Trophoblast cell (in vitro differentiated cells and primary cell): ENCODE results near the gene C11orf86. TPM values are rescaled to one million over a fixed set of nuclear protein-coding genes. Genes with fewer than 3 reads are reported as not detected.

Source experiments
- DNase-seq, 2 donors: peaks; one replicate each; pipeline ENCODE4 v3.0.0-alpha.2; 2016
- H2AFZ ChIP-seq: 2 replicates; pipeline ENCODE4 v1.6.1; 2013; ENCODE audit warnings: low read length, moderate library complexity, mild to moderate bottlenecking; ENCODE audit not compliant: insufficient read depth, poor library complexity
- H2AK5ac ChIP-seq: 2 replicates; pipeline ENCODE4 v1.6.1; 2013; ENCODE audit warnings: mild to moderate bottlenecking, low read length
- H2BK120ac ChIP-seq: 2 replicates; pipeline ENCODE4 v1.6.1; 2013; ENCODE audit warnings: low read length, mild to moderate bottlenecking, moderate library complexity; ENCODE audit not compliant: insufficient read depth, poor library complexity
- H2BK12ac ChIP-seq: 2 replicates; pipeline ENCODE4 v1.6.1; 2013; ENCODE audit warnings: mild to moderate bottlenecking, low read length, moderate library complexity
- H2BK5ac ChIP-seq: 2 replicates; pipeline ENCODE4 v1.6.1; 2013; ENCODE audit warnings: low read length, low read depth, moderate library complexity, mild to moderate bottlenecking; ENCODE audit not compliant: poor library complexity
- H3K14ac ChIP-seq: 2 replicates; pipeline ENCODE4 v1.6.1; 2013; ENCODE audit warnings: mild to moderate bottlenecking, low read length
- H3K18ac ChIP-seq: 2 replicates; pipeline ENCODE4 v1.6.1; 2013; ENCODE audit warnings: mild to moderate bottlenecking, low read length
- H3K23ac ChIP-seq: 2 replicates; pipeline ENCODE4 v1.6.1; 2013; ENCODE audit warnings: low read length
- H3K27ac ChIP-seq: 2 replicates; pipeline ENCODE4 v1.5.1; 2013; ENCODE audit warnings: low read depth, mild to moderate bottlenecking, inconsistent platforms, low read length, moderate library complexity
- H3K27me3 ChIP-seq: 2 replicates; pipeline ENCODE4 v1.6.1; 2013; ENCODE audit warnings: inconsistent platforms, mild to moderate bottlenecking, low read length, moderate library complexity; ENCODE audit not compliant: insufficient read depth
- H3K36me3 ChIP-seq, 2 experiments: 1 replicate in 1 of 2; 2 replicates in 1 of 2; pipeline ENCODE4 v1.6.1; 2013; ENCODE audit warnings: low read length in 2 of 2, mild to moderate bottlenecking in 2 of 2, moderate library complexity in 1 of 2; ENCODE audit not compliant: insufficient read depth in 2 of 2, control insufficient read depth in 1 of 2
- H3K4ac ChIP-seq: 2 replicates; pipeline ENCODE4 v1.6.1; 2013; ENCODE audit warnings: low read depth, mild to moderate bottlenecking, low read length, moderate library complexity
- H3K4me1 ChIP-seq, 2 experiments: 1 replicate in 1 of 2; 2 replicates in 1 of 2; pipeline ENCODE4 v1.6.1; 2013; ENCODE audit warnings: low read length in 2 of 2, mild to moderate bottlenecking in 2 of 2, moderate library complexity in 1 of 2; ENCODE audit not compliant: insufficient read depth in 2 of 2, control insufficient read depth in 1 of 2
- H3K4me2 ChIP-seq: 2 replicates; pipeline ENCODE4 v1.6.1; 2013; ENCODE audit warnings: inconsistent platforms, mild to moderate bottlenecking, low read length, moderate library complexity
- H3K4me3 ChIP-seq: 2 replicates; pipeline ENCODE4 v1.5.1; 2013; ENCODE audit warnings: mild to moderate bottlenecking, low read depth, low read length, inconsistent platforms
- H3K79me1 ChIP-seq: one replicate; pipeline ENCODE4 v1.6.1; 2013; ENCODE audit warnings: low read length
- H3K79me2 ChIP-seq: 2 replicates; pipeline ENCODE4 v1.6.1; 2013; ENCODE audit warnings: low read length, mild to moderate bottlenecking; ENCODE audit not compliant: control insufficient read depth, insufficient read depth, poor library complexity
- H3K9ac ChIP-seq: 2 replicates; pipeline ENCODE4 v1.6.1; 2013; ENCODE audit warnings: mild to moderate bottlenecking, low read length
- H3K9me3 ChIP-seq: 2 replicates; pipeline ENCODE4 v1.6.1; 2013; ENCODE audit warnings: low read depth, mild to moderate bottlenecking, control low read depth, inconsistent platforms, low read length; ENCODE audit not compliant: insufficient read depth
- H4K12ac ChIP-seq: 2 replicates; pipeline ENCODE4 v1.6.1; 2013; ENCODE audit warnings: low read depth, mild to moderate bottlenecking, low read length, moderate library complexity
- H4K8ac ChIP-seq: 2 replicates; pipeline ENCODE4 v1.6.1; 2013; ENCODE audit warnings: low read depth, mild to moderate bottlenecking, low read length, moderate library complexity
- H4K91ac ChIP-seq: one replicate; pipeline ENCODE4 v1.6.1; 2013; ENCODE audit warnings: low read depth, mild to moderate bottlenecking, low read length, moderate library complexity
- WGBS: extraction: QIAGEN DNeasy Blood & Tissue Kit; methylation state at CpG from one replicate; pipeline ENCODE4 v1.1.7; 2013; ENCODE audit warnings: missing lambda C conversion rate; ENCODE audit not compliant: insufficient read length, insufficient coverage; ENCODE audit errors: extremely low coverage; 5-methylcytosine and 5-hydroxymethylcytosine counted together
- polyA plus RNA-seq: library from polyadenylated mRNA; stranded (reverse); fragments of 200-250 nt; gene quantifications from 2 replicates; pipeline ENCODE4 v1.2.3, GENCODE V29; 2013

The C11orf86 gene, protein sequence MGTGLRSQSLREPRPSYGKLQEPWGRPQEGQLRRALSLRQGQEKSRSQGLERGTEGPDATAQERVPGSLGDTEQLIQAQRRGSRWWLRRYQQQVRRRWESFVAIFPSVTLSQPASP
- polyA plus RNA-seq = not detected in 2 replicates

DNA sequence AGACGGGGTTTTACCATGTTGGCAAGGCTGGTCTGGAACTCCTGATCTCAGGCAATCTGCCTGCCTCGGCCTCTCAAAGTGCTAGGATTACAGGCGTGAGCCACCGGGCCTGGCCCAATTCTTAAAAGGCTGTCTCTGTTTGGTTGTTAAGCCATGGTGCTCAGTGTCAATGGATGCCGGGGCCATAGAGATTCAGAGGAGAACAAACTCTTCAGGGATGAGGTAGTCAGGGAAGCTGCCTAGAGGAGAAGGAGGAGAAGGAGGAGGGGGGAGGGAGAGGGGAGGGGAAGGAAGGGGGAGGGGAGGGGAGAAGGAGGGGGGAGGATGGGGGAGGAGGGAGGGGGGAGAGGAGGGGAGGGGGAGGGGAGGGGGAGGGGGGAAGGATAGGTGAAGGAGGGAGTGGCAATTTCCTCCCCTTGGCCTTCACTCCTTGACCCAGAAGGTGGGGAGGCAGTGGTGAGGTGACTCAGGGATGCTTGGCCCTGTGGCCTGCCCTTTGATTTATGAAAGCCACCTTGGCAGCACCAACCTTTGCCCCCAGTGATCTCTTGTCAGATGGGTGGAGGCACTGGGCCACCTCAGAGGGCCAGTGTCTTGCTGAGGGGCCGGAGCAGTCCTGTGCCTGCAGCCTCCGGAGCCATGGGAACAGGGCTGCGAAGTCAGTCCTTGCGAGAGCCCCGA lies at the start of gene C11orf86:
Gene C11orf86 (plus strand): TSS at position 581 of the 681 bp plus-strand sequence. CDS start 59 bp downstream, at position 640.
- H3K4me2 ChIP-seq = no peak within 1 kb of the TSS
- H3K9me3 ChIP-seq = peaks cover 3% of the 10 kb centered on the region
- no peaks in the 10 kb centered on the region for H3K79me1 ChIP-seq
- no peaks in the 10 kb centered on the region for H3K27me3 ChIP-seq
- H3K4ac ChIP-seq = no peak within 1 kb of the TSS
- no peak within 1 kb of the TSS for H3K4me3 ChIP-seq
- no peak within 1 kb of the TSS for H2BK120ac ChIP-seq
- H3K23ac ChIP-seq = no peak within 1 kb of the TSS
- no peak within 1 kb of the TSS for H2BK12ac ChIP-seq
- H3K79me2 ChIP-seq = no peaks in the 10 kb centered on the region
- H3K36me3 ChIP-seq = no peaks in the 10 kb centered on the region
- DNase-seq = no peak
- H4K12ac ChIP-seq = no peak within 1 kb of the TSS
- H2AK5ac ChIP-seq = peak within 1 kb of the TSS; percentile 44
- H4K8ac ChIP-seq = no peak within 1 kb of the TSS
- H2AFZ ChIP-seq = no peak within 1 kb of the TSS
- H4K91ac ChIP-seq = no peak within 1 kb of the TSS
- no peak within 1 kb of the TSS for H3K18ac ChIP-seq
- H3K27ac ChIP-seq = no peak within 1 kb of the TSS
- no CpG with 5 or more reads among the region's 10 CpGs for WGBS
- H3K14ac ChIP-seq = no peak within 1 kb of the TSS
- no peak within 1 kb of the TSS for H2BK5ac ChIP-seq
- H3K4me1 ChIP-seq = peaks cover 3% of the 10 kb centered on the region in 2 experiments
- H3K9ac ChIP-seq = no peak within 1 kb of the TSS

DNA sequence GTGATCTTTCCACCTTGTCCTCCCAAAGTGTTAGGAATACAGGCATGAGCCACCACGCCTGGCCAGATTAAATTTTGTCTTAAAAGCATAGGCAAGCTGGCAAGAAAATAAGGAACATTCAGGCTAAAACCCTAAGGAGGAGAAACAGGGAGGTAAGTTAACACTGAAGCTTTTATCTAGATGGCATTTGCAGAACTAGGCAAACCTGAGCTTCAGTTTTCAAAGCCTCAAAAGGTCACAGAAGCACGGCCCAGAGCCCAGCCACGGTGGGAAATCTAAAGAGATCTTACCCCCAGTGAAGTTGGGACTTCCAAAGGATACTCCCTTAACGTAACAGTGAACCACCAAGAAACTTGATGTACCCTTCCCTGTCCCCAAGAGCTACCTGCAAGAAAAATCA lies 45.4 kb upstream of the C11orf86 start:
- Histone ChIP-seq H2AFZ (no peak overlapping the region), H4K12ac (no peak overlapping the region), H3K23ac (no peak overlapping the region), H3K9me3 (no peaks in the 10 kb centered on the region), H3K4me2 (no peak overlapping the region), H3K4me1 (peaks cover 0 to 5% of the 10 kb centered on the region in 2 experiments), H3K14ac (no peak overlapping the region), H3K79me1 (no peaks in the 10 kb centered on the region), H3K4ac (no peak overlapping the region), H3K36me3 (no peaks in the 10 kb centered on the region), H4K8ac (no peak overlapping the region), H2BK5ac (no peak overlapping the region), H3K79me2 (no peaks in the 10 kb centered on the region), H2BK120ac (no peak overlapping the region), H3K9ac (no peak overlapping the region), H2BK12ac (no peak overlapping the region), H3K18ac (no peak overlapping the region), H3K27me3 (no peaks in the 10 kb centered on the region), H3K27ac (no peak overlapping the region), H4K91ac (no peak overlapping the region), H3K4me3 (no peak overlapping the region), H2AK5ac (no peak overlapping the region)
- no CpG with 5 or more reads among the region's 4 CpGs for WGBS
- DNase-seq = no peak

DNA sequence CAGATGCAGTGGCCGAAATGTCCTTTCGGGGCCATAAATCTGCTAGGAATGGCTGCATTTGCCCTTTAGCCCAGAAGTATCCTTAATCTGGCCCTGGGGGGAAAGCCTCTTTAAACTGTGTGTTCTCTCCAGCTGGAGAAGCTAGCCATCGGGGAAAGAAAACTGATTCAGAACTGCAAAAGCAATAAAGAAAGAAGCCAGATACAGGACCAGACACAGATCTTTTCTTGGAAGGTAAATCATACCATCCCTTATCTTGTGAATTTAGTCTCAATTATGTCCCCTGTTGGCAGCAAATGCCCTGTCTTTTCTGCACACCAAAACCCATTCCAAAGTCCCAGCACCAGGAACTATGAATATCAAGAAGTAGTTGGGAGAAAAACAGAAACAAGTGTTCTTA lies 42.6 kb upstream of the C11orf86 start:
- Histone ChIP-seq H4K8ac (no peak overlapping the region), H2AFZ (no peak overlapping the region), H3K23ac (no peak overlapping the region), H3K4ac (no peak overlapping the region), H3K4me1 (peaks cover 2 to 5% of the 10 kb centered on the region in 2 experiments), H3K27ac (no peak overlapping the region), H3K27me3 (no peaks in the 10 kb centered on the region), H2BK5ac (no peak overlapping the region), H4K91ac (no peak overlapping the region), H3K4me3 (no peak overlapping the region), H3K18ac (no peak overlapping the region), H3K79me2 (no peaks in the 10 kb centered on the region), H4K12ac (no peak overlapping the region), H2AK5ac (no peak overlapping the region), H3K14ac (no peak overlapping the region), H3K79me1 (no peaks in the 10 kb centered on the region), H2BK12ac (no peak overlapping the region), H3K36me3 (no peaks in the 10 kb centered on the region), H3K9me3 (no peaks in the 10 kb centered on the region), H2BK120ac (no peak overlapping the region), H3K4me2 (no peak overlapping the region), H3K9ac (no peak overlapping the region)
- DNase-seq = no peak
- no CpG with 5 or more reads among the region's 3 CpGs for WGBS

DNA sequence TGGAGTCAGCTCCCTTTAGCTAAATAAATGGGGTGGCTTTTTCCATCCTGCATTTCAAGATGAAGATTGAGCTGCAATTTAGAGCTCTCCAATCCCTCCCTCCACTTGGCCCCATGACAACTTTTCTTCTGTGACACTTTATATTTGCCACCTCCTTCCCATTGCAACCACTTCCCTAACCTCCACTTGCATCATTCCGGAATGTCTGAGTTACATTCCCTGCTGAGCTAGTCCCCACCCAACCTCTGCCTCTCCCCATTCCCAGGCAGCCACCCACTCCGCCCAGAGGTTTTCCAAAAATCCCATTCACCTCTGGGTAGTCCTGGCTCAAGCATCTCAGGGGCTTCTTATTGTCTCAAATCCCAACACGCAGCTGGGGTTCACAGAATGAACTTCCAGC lies 41.6 kb upstream of the C11orf86 start:
- Histone ChIP-seq H2AFZ (no peak overlapping the region), H3K18ac (no peak overlapping the region), H4K91ac (no peak overlapping the region), H3K4me2 (no peak overlapping the region), H3K9ac (no peak overlapping the region), H3K79me1 (no peaks in the 10 kb centered on the region), H3K27me3 (no peaks in the 10 kb centered on the region), H2BK5ac (no peak overlapping the region), H3K14ac (no peak overlapping the region), H3K9me3 (no peaks in the 10 kb centered on the region), H4K12ac (no peak overlapping the region), H3K36me3 (no peaks in the 10 kb centered on the region), H3K4me1 (peaks cover 2 to 5% of the 10 kb centered on the region in 2 experiments), H2AK5ac (no peak overlapping the region), H2BK12ac (no peak overlapping the region), H3K4ac (no peak overlapping the region), H3K23ac (no peak overlapping the region), H3K4me3 (no peak overlapping the region), H3K27ac (no peak overlapping the region), H4K8ac (no peak overlapping the region), H3K79me2 (no peaks in the 10 kb centered on the region), H2BK120ac (no peak overlapping the region)
- peak; percentile 12 to 50 for DNase-seq
- WGBS = no CpG with 5 or more reads among the region's 3 CpGs
